ENCODE results near the gene PTH1R.

Gene PTH1R

GRCh38 chr3:46952813-46953212, 75.3 kb downstream of the PTH1R start:
- DNase-seq = no peak

Data from NCI-H1436 (cell line).